Type B pancreatic cell (in vitro differentiated cells): ENCODE data around the gene FSCN2. TPM values are rescaled to one million over a fixed set of nuclear protein-coding genes. Genes with fewer than 3 reads are reported as not detected.

Experiments used
- DNase-seq: peaks from one replicate; pipeline ENCODE4 v3.0.0; 2021; ENCODE audit warnings: mixed read lengths; ENCODE audit not compliant: unreplicated experiment; ENCODE audit errors: extremely low spot score
- H3K27ac Mint-ChIP-seq: 2 replicates; pipeline ENCODE4 v1.8.0; 2021; ENCODE audit warnings: mild to moderate bottlenecking, mixed read lengths
- H3K27me3 Mint-ChIP-seq: 2 replicates; pipeline ENCODE4 v1.8.0; 2021; ENCODE audit warnings: mixed read lengths
- H3K36me3 Mint-ChIP-seq: 2 replicates; pipeline ENCODE4 v1.8.0; 2021; ENCODE audit warnings: mixed read lengths
- H3K4me1 Mint-ChIP-seq: one replicate; pipeline ENCODE4 v1.8.0; 2021; ENCODE audit warnings: mixed read lengths; ENCODE audit not compliant: unreplicated experiment
- H3K4me3 Mint-ChIP-seq: 2 replicates; pipeline ENCODE4 v1.8.0; 2021; ENCODE audit warnings: mild to moderate bottlenecking, mixed read lengths
- H3K9me3 Mint-ChIP-seq: 2 replicates; pipeline ENCODE4 v1.8.0; 2021; ENCODE audit warnings: mixed read lengths
- CTCF ChIP-seq: fragments of 200-600 bp; sonication (generic); conservative IDR thresholded peaks from 2 replicates; pipeline ENCODE4 v1.5.0; 2021; ENCODE audit warnings: antibody characterized with exemption, mild to moderate bottlenecking
- total RNA-seq: library from RNA; stranded (reverse); gene quantifications from 2 replicates; pipeline ENCODE4 v1.2.1, GENCODE V29; 2021; ENCODE audit warnings: low replicate concordance

FSCN2 gene
- total RNA-seq, 1 donor from 2014 or later, result 3.8 TPM

DNA sequence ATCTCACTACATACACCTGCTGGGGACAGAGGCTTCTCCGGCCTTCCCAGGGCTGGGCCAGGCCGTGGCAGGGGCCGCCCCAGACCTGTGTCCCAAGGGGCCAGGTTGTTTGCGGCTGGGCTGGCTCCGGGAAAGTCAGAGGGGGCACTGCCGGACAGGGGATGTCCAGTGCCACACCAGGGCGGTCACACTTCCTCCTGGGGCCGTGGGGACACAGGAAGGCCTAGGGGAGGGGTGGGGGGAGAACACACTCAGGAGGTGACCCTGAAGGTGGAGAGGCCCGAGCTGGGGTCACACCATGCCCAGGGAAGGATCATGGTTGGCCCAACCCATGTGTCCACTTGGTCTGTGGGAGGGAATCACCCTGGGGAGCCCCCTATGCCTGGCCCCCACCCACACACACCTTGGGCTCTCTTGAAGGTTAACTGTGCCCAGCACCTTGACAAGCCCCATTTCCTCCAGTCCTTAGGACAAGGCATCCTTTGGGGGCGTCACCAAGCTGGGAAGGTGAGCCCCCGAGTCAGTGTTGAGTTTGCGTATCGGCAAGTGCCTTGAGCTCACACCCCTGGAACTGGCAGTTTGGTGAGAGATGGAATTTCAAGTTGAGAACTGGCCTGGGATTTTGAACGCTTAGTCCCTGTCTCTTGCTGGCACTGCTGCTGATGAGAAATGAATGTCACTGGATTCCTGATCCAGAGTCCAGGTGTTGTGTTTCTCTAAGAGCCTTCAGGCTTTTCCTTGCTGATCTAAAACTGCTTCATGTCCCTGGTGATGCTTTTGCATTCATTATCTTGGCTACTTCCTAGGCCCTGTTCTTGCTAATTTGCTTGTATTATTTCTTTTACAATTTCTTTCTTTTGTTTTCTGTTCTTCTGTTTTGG, 7.9 kb upstream of the FSCN2 start:
- H3K9me3 Mint-ChIP-seq, result no peaks in the 10 kb centered on the region
- peaks cover 10% of the 10 kb centered on the region for H3K27me3 Mint-ChIP-seq
- H3K36me3 Mint-ChIP-seq, result no peaks in the 10 kb centered on the region
- peaks cover 24% of the 10 kb centered on the region for H3K4me1 Mint-ChIP-seq
- peak overlapping the region; percentile 68 for H3K4me3 Mint-ChIP-seq
- no peak for DNase-seq
- no peak for TF ChIP-seq CTCF
- peak overlapping the region; percentile 91 for H3K27ac Mint-ChIP-seq

- Mint-ChIP-seq H3K27me3 (peaks cover 10% of the 10 kb centered on the region), H3K4me3 (no peak overlapping the region), H3K36me3 (no peaks in the 10 kb centered on the region), H3K4me1 (peaks cover 22% of the 10 kb centered on the region), H3K9me3 (no peaks in the 10 kb centered on the region), H3K27ac (peak overlapping the region; percentile 39)
- DNase-seq, result no peak
- TF ChIP-seq CTCF, result peak; percentile 71
These were observed 5.4 kb upstream of the FSCN2 start for GRCh38 chr17:81522491-81523401.

DNA sequence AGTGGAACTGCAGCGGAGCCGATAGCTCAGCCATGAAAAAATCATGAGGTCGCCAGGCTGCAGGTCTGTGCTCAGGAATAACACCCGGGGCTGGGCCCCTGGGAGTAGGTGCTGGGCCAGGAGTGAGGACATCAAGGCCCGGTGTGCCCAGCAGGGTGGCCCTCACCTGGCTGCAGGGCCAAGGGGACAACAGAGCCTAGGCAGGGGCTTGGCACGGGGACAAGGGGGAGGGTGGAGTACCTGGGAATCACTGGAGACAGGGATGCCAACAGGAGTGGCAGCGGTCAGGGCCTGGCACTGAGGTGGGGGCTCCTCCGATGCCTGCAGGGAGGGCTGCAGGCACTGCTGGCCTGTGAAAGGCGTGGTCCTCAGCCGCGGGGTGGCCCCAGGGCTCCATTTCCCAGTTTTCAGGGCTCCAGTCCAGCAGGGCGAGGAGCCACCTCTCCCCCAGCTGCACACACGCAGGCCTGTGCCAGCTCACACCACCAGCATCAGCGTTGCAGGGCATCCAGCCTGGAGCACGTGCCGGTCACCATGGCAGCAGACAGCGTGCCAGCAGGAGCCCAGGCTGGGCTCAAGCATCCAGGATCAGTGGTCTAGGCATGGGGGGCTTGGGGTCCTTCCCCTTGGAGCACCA, 4.7 kb upstream of the FSCN2 start:
- H3K27me3 Mint-ChIP-seq, result peaks cover 5% of the 10 kb centered on the region
- H3K4me3 Mint-ChIP-seq, result no peak overlapping the region
- H3K4me1 Mint-ChIP-seq, result peaks cover 16% of the 10 kb centered on the region
- no peak overlapping the region for H3K27ac Mint-ChIP-seq
- no peak for TF ChIP-seq CTCF
- H3K9me3 Mint-ChIP-seq, result no peaks in the 10 kb centered on the region
- no peaks in the 10 kb centered on the region for H3K36me3 Mint-ChIP-seq
- DNase-seq, result no peak

GRCh38 chr17:81524039-81524864, 3.9 kb upstream of the FSCN2 start:
- DNase-seq, result no peak
- Mint-ChIP-seq H3K27me3 (peaks cover 5% of the 10 kb centered on the region), H3K36me3 (no peaks in the 10 kb centered on the region), H3K9me3 (no peaks in the 10 kb centered on the region), H3K4me1 (peaks cover 16% of the 10 kb centered on the region), H3K4me3 (no peak overlapping the region), H3K27ac (no peak overlapping the region)
- TF ChIP-seq CTCF, result no peak

DNA sequence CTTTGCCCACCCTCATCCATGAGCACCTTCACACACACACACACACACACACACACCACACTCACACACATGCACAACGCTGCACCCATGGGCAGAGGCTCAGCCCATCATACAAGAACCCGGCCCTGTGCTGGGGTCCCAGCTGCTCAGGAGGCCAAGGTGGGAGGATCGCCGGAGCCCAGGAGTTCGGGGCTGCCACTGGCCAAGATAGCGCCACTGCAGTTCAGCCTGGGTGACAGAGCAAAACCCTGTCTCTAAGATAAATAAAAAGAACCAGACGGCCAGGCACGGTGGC, 3.4 kb upstream of the FSCN2 start:
- no peak overlapping the region for H3K4me3 Mint-ChIP-seq
- H3K9me3 Mint-ChIP-seq, result no peaks in the 10 kb centered on the region
- H3K27me3 Mint-ChIP-seq, result peaks cover 5% of the 10 kb centered on the region
- H3K4me1 Mint-ChIP-seq, result peaks cover 16% of the 10 kb centered on the region
- H3K27ac Mint-ChIP-seq, result no peak overlapping the region
- no peaks in the 10 kb centered on the region for H3K36me3 Mint-ChIP-seq
- TF ChIP-seq CTCF, result no peak
- DNase-seq, result no peak
